Stimulated activated CD4-positive, alpha-beta T cell treated with anti-CD3 and anti-CD28 coated beads, Interleukin-15, amount 100 ng/mL, for 48 hours (primary cell): ENCODE data around the gene PIP.
"Not testable (repeated sequence)": the region's sequence is repeated elsewhere in the genome, so short reads cannot be mapped to it uniquely, and the experiment has no call there.

Experiments
- DNase-seq, 2 donors: peaks; one replicate each; pipeline ENCODE4 v3.0.0-alpha.2; 2020; ENCODE audit warnings: low read depth in 2 of 2

The PIP gene, protein sequence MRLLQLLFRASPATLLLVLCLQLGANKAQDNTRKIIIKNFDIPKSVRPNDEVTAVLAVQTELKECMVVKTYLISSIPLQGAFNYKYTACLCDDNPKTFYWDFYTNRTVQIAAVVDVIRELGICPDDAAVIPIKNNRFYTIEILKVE

DNA sequence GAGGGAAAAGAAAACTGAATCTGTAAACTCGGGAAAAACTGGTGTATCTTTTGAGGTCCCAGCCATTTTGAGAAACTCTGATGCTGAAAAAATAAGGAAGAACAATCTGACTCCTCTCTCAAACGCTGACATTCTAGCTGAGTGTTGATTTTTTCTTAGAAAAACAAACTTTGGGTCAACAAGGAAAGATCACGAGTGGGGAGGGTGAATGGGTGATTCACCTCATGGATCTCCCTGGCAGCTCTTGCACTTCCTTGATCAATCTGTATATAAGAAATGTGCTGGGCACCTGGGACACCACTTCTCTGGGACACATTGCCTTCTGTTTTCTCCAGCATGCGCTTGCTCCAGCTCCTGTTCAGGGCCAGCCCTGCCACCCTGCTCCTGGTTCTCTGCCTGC lies at the start of gene PIP:
PIP (plus strand) TSS at position 297 of the 400 bp plus-strand sequence; CDS start at position 337, 40 bp downstream.
- no peak for DNase-seq

DNA sequence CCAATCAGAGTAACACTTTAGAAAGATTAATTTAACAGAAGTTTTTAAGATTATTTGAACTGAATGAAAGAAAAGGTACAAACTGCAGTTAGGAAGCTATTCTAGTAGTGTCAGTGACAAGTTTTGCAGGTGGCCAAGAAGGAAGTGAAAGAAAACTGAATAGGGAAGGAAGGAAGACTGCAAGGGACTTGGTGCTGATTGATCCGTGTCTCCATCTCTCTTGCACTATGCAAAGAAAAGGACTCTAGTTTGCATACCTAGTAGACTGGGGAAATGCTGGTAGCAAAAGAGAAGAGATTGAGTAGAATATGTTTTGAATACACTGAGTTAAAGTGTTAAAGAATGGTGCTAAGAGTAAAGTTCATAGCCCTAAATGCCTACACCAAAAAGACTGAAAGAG lies 46.8 kb upstream of the PIP start:
- no peak for DNase-seq

DNA sequence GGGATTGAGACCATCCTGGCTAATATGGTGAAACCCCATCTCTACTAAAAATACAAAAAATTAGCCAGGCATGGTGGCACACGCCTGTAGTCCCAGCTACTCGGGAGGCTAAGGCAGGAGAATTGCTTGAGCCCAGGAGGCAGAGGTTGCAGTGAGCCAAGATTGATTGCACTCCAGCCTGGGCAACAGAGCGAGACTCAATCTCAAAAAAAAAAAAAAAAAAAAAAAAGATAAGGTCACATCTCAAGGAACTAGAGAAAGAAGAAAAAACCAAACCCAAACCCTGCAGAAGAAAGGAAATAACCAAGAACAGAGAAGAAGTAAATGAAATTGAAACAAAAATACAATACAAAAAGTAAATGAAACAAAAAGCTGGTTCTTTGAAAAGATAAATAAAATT lies 46.3 kb upstream of the PIP start:
- DNase-seq: not testable (repeated sequence)

DNA sequence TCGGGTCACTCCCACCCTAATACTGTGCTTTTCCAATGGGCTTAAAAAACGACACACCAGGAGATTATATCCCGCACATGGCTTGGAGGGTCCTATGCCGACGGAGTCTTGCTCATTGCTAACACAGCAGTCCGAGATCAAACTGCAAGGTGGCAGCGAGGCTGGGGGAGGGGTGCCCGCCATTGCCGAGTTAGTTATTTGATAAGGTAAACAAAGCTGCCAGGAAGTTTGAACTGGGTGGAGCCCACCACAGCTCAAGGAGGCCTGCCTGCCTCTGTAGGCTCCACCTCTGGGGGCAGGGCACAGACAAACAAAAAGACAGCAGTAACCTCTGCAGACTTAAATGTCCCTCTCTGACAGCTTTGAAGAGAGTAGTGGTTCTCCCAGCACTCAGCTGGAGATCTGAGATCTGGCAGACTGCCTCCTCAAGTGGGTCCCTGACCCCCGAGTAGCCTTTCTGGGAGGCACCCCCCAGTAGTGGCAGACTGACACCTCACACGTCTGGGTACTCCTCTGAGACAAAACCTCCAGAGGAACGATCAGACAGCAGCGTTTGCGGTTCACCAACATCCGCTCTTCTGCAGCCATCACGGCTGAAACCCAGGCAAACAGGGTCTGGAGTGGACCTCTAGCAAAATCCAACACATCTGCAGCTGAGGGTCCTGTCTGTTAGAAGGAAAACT lies 43.2 kb upstream of the PIP start:
- not testable (repeated sequence) for DNase-seq

DNA sequence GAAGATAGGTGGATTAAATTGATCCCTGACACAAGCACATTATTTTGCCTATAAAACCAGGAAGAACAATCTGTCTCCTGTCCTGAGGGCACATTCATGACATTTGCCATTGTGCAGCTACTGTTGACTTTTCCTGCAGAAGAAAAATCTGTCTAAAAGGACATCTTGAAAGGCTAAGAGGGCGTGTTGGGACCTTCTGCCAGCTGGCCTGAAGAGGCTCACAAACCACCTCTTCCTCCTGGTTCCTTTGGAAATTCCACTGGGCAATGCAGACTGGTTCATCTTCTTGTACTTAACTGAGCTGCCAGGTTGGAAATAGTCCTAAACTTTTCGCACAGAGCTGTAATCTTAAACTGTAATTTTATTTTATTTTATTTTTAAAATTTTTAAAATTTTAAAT lies 35.7 kb upstream of the PIP start:
- DNase-seq: no peak

DNA sequence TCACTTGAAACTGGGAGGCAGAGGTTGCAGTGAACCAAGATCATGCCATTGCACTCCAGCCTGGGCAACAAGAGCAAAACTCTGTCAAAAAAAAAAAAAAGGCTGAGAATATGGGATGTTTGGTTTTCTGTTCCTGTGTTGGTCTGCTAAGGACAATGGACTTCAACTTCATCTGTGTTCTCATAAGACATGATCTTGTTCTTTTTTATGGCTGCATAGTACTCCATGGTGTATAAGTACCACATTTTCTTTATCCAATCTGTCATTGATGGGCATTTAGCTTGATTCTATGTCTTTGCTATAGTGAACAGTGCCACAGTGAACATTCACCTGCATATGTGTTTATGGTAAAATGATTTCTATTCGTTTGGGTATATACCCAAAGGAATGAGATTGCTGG lies 32.3 kb upstream of the PIP start:
- DNase-seq: not testable (repeated sequence)

DNA sequence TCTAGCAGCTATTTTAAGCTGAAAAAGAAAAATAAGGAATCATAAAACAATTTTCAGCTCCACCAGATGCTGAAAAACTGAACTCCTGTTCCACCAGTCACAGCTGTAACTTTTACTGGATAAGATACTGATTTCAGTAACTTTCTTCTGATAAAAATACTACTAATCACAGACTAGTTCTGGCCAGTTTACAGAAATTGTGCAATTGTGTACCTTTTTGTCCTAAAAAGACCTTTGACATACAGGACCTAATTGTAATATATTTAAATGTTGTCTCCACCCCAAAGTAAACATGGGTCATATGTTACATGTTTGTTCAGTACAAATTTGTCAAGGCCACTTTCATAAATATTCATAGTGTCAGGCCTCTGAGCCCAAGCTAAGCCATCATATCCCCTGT lies 27.1 kb upstream of the PIP start:
- DNase-seq: no peak

DNA sequence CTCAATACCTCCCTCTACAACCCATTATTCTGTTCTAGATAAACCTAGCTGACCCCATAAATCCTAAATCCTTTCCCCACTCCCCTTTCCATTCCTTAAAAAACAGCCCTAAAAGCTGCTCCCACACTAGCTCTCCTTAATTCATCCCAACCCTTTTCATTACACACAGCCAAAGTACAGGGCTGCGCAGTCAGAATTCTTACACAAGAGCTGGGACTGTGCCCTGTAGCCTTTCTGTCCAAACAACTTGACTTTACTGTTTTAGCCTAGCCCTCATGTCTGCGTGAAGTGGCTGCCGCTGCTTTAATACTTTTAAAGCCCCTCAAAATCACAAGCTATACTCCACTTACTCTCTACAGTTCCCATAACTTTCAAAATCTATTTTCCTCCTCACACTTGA lies 23.9 kb upstream of the PIP start:
- not testable (repeated sequence) for DNase-seq

DNA sequence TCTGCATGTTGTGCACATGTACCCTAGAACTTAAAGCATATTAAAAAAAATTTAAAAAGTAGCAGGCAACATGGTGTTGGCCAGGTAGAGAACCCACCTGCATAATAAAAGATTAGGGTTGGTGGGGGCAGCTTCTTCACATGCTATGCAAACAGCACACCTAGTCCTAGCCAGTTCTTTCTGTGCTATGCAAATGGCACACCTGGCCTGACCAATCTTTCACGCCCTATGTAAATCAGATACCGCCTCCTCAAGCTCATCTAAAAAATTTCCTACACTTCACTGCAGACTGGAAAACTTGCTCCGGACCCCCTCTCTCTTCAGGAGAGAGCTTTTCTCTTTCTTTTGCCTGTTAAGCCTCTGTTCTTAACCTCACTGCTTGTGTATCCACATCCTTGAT lies 14.5 kb upstream of the PIP start:
- DNase-seq: no peak

DNA sequence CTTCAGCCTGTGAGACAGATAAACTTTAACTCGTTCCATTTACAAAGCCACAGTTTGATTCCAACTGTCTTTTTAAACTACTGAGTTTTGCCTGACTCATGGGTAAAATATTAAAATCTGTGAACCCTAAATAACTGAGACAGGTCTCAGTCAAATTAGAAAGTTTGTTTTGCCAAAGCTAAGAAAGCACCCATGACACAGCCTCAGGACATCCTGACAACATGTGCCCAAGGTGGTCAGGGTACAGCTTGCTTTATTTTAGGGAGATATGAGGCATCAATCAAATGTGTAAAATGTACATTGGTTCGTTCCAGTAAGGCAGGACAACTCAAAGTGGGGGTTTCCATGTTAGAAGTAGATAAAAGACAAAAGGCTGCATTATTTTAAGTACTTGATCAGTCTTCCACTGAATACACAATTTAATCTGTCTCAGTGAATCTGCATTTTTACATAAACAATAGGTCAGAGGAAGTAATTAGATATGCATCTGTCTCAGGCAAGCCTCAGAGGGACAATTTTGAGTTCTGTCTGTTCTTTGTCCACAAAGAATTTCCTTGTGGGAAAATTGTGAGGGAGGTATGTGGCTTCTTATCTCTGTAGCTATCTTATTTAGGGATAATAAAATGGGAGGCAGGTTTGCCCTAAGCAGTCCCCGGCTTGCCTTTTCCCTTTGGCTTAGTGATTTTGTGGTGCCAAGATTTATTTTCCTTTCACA lies 11.0 kb upstream of the PIP start:
- DNase-seq: no peak

DNA sequence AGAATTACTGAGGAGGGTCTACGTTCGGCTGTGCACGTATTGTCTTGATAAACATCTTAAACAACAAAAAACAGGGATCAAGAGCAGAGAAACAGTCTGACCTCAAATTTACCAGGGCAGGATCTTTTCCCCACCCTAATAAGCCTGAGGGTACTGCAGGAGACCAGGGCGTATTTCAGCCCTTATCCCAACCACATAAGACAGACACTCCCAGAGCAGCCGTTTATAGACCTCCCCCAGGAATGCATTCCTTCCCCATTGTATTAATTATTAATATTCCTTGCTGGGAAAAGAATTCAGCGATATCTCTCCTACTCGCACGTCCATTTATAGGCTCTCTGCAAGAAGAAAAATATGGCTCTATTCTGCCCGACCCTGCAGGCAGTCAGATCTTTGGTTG lies 8.6 kb upstream of the PIP start:
- DNase-seq: not testable (repeated sequence)

DNA sequence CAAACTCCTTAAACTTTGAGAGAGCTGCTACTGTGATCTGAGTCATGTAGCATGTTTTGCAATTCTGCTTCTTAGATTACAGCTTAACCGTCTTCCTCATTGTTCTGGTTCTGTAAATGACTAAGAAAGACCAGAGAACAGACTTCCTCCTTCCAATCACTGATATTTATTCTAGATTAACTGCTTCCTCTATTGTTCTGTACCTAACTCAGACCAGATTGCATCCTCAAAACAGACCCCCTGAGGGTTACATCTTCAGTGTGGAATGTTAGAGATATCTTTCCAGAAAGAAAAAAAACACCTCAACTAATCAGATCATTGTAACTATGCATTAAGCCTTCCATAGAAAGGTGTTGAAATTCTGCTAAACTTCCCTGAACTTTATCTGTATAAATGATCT lies 5.7 kb upstream of the PIP start:
- DNase-seq: no peak

DNA sequence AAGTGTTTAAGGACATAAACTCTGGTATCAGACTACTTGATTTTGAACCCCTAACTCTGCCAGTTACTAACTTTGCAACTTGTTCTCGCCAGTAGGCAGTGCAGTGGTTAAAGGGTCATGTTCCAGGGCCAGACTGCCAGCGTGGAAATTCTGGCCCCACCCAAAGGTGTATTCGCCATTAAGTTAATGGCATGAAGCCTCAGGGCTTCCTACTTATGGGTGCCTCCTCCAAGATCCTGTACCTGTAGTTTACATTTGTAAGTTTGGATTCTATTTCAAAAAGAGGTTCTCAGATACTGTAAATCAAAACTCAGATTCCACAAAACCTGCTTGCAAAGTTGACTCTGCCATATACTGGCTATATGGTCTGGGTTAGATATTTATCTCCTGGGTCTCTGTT lies 2.8 kb upstream of the PIP start:
- no peak for DNase-seq

DNA sequence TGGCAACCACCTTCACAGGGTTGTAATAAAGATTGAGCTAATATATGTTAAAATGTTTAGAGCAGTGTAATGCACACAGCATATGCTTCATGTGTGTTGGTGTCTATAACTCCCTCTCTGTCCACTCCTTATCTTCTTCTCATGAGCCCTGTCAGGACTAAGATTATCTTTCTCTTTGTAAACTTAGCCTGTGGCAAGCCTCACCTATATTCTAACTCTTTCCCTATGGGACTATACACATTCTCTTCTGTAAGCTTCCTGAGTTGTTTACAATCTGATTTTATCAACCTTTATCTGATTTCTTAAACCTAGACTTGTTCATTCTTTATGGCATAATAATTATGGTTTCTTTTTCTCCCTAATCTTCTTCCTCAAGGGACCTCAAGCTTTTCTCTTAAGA lies 2.4 kb upstream of the PIP start:
- no peak for DNase-seq

DNA sequence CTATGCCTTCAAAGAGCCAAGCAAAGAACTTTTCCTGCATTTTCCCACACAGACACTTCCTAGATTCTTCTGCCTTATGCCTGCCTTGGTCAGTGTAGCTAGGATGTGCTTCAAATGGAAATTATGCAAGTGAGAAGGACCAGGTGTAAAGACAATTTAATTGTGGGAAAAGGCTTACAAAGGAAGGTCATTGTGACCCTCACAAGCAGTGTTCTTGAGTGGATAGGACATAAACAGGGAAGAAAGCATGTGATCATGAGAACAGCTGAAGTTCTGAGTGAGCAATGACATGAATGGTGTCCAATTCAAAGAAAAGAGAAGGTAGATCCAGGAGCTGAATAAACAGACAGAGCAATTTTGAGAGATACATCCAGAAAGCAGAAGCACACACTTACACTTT lies 1.3 kb upstream of the PIP start:
- DNase-seq: no peak

DNA sequence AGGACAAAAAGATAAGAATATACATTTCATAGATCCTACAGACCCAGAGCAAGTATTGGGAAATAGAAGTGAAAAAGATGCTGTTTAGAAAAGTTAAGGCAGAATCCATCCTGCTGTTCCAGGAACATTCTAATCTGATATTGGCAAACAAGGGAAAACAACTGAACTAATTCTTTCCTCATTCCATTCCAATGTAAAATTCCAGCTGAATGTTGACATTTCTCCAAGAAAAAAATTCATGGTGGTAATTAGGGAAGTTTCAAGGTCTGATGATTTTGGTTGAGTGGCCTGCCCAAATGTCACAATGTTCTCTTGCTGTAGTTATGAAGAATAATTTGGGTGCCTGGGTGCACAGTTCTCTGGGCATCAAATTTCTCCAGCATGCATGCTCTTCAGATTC lies 15.2 kb downstream of the PIP start:
- no peak for DNase-seq

DNA sequence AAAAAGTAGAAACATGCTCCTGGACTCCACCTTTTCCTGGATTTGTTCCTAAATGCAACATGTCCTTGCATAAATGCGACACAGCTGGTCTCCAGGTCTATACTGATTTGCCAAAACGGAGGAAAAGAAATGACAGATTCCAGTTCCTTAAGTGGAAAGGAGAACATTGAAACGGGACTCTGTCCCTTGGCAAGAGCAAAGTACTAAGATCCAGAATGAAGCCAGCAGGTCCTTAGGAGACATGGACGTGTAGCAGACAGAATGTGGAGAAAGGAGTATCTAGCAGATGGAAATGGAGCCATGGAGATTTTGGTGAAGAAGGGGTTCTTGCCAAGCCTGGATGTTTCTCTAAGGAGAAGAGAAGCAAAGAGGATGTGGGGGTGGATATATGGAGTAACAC lies 16.2 kb downstream of the PIP start:
- DNase-seq: no peak

DNA sequence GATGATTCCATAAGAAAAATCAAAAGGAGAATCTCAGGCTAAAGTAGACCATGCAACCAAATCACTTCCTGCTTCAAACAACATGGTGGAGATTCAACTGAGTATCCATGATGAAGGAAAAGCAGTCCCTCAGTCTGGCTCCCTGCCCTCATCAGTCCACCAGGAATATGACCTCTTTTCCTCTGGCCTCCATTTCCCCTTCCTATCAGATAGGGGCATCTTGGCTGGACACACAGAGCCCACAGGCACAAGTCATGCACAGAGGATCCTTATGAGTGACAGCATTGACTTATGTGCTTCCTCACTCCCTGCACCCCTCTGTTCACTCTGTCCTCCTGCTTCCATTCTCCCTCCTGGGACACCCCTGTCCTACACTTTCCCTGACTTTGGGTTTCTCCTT lies 16.8 kb downstream of the PIP start:
- no peak for DNase-seq

DNA sequence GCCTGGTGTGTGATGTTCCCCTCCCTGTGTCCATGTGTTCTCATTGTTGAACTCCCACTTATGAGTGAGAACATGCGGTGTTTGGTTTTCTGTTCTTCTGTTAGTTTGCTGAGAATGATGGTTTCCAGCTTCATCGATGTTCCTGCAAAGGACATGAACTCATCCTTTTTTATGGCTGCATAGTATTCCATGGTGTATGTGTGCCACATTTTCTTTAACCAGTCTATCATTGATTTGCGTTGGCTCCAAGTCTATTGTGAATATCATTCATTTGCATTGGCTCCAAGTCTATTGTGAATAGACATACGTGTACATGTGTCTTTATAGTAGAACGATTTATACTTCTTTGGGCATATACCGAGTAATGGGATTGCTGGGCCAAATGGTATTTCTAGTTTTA lies 18.8 kb downstream of the PIP start:
- DNase-seq: not testable (repeated sequence)

DNA sequence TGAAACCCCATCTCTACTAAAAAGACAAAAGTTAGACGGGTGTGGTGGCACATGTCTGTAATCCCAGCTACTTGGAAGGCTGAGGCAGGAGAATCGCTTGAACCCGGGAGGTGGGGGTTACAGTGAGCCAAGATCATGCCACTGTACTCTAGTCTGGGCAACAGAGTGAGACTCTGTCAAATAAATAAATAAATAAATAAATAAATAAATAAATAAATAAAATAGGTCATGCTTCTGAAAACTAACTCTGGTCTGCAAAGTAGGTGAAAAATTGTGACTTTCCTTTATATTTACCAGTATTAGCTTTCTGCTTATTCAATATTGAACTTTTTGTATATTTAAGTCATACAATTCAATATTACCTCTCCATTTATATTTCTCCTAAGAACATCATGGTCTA lies 26.7 kb downstream of the PIP start:
- DNase-seq: not testable (repeated sequence)

DNA sequence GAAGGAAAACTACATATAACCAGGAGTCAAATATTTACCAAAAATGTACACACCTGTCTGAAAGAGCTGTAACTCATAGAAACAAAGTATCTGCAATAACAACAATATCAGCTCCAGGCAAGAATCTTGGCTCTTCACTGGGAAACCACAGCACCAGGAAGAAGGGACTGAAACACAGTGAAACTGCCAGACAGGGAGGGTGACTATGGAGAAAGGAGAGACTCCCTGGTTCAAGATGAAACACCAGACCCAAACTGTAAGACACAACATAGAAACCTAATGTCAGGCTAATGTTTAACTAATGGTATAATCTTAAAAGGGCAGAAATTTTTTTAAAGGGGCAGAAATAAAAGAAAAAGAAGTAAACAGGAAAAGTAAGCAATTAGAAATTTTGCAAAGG lies 39.8 kb downstream of the PIP start:
- no peak for DNase-seq

DNA sequence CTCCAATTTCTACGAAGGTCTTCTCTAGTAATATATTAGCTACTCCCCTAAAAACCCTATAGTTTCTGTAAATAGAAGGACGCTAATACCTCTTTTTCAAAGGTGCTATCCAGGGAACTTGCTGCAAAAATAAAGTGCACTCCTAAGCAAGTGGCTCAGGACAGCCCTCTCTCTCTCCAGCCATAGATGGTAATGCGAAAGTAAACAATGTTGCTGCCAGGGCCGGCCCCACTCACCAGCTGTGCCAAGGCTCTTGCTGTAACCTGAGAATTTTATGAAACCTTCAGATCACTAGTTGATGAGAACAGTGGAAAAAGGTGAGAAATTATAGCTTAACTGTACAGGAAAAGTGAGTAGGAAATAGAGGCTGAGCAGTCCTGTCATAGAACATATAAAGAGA lies 40.5 kb downstream of the PIP start:
- no peak for DNase-seq

DNA sequence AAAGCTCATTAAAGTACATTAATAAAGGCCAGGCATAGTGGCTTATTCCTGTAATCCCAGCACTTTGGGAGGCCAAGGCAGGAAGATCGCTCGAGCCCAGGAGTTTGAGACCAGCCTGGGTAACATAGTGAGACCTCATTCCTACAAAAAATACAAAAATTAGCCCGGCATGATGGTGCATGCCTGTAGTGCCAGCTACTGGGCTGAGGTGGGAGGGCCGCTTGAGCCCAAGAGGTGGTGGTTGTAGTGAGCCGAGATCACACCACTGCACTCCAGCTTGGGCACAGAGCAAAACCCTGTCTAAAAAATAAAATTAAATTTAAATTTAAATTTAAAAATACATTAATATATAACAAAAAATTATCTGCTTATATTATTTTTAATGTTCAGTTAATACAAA lies 44.3 kb downstream of the PIP start:
- DNase-seq: no peak
